Gastrocnemius medialis (tissue), 4 donors: Measurements from ENCODE around the gene MCOLN1. TPM values are rescaled to one million over a fixed set of nuclear protein-coding genes. Genes with fewer than 3 reads are reported as not detected.
A peak's percentile ranks its signal among the peaks of the same experiment; 100 is the strongest.

Experiments used
- ATAC-seq, 2 donors: fragments of 150-250 bp; one replicate each; pipeline ENCODE4 v1.9.1; 2016
- DNase-seq, 2 donors: peaks; one replicate each; pipeline ENCODE4 v3.0.0-alpha.2; 2019
- H3K27ac ChIP-seq, 4 donors: fragments of 200-600 bp; sonication (generic); 1 replicate in 1 of 4; 2 replicates in 3 of 4; pipeline ENCODE4 v1.5.1; 2016 to 2018; ENCODE audit warnings: mild to moderate bottlenecking in 2 of 4, moderate library complexity in 1 of 4
- H3K27me3 ChIP-seq, 3 donors: fragments of 200-600 bp; sonication (generic) in 2 of 3; 1 replicate in 1 of 3; 2 replicates in 2 of 3; pipeline versions ENCODE4 v1.5.1 to v1.6.0; 2016 to 2019; ENCODE audit warnings: mild to moderate bottlenecking in 1 of 3, moderate library complexity in 1 of 3
- H3K36me3 ChIP-seq, 2 donors: fragments of 200-600 bp; sonication (generic) in 1 of 2; one replicate each; pipeline ENCODE4 v1.5.1; 2017 to 2018
- H3K4me1 ChIP-seq, 2 donors: fragments of 200-600 bp; sonication (generic) in 1 of 2; one replicate each; pipeline ENCODE4 v1.5.1; 2016 to 2017; ENCODE audit warnings: mild to moderate bottlenecking in 2 of 2
- H3K4me3 ChIP-seq, 4 donors: fragments of 200-600 bp; sonication (generic) in 3 of 4; 1 replicate in 1 of 4; 2 replicates in 3 of 4; pipeline ENCODE4 v1.5.1; 2016 to 2019; ENCODE audit warnings: mild to moderate bottlenecking in 2 of 4
- H3K9me3 ChIP-seq, 3 donors: fragments of 200-600 bp; sonication (generic) in 2 of 3; 1 replicate in 1 of 3; 2 replicates in 2 of 3; pipeline ENCODE4 v1.5.1; 2016 to 2019
- POLR2A ChIP-seq, 2 donors: fragments of 450-650 bp; IDR thresholded peaks; one replicate each; pipeline ENCODE4 v1.6.1; 2017; ENCODE audit warnings: antibody characterized with exemption in 2 of 2, mild to moderate bottlenecking in 2 of 2, moderate library complexity in 2 of 2
- in situ Hi-C, 4 donors: fragments of 200-750 bp; cut with MboI; loops; one replicate each; pipeline versions ENCODE4 v1.15.0 to v1.8.0; 2017; ENCODE audit warnings: low sequenced_read_pairs in 4 of 4
- intact Hi-C: fragments of 100-400 bp; cut with DNase I; formaldehyde crosslinking; loops from one replicate; pipeline ENCODE4 v1.15.1; 2023; ENCODE audit warnings: low total_unique reads
- total RNA-seq, 4 donors: library from RNA; depleted of rRNA; stranded (reverse); fragments of >200 nt; gene quantifications; one replicate each; pipeline versions ENCODE4 v1.1.0 to v1.2.3, GENCODE V29; 2016
- TF ChIP-seq, protein P1 (sequence below), 5 experiments: fragments of 450-650 bp in 3 of 5; fragments of 200-600 bp in 2 of 5; sonication (generic) in 2 of 5; IDR thresholded peaks in 4 of 5; conservative IDR thresholded peaks in 1 of 5; 1 replicate in 4 of 5; 2 replicates in 1 of 5; pipeline ENCODE4 v1.5.1; 2016 to 2019; ENCODE audit warnings: antibody characterized with exemption in 5 of 5, mild to moderate bottlenecking in 3 of 5, moderate library complexity in 3 of 5

Gene MCOLN1
- total RNA-seq, 4 donors from 2014 or later: 9.2 to 13.6 (median 11.5) TPM

DNA sequence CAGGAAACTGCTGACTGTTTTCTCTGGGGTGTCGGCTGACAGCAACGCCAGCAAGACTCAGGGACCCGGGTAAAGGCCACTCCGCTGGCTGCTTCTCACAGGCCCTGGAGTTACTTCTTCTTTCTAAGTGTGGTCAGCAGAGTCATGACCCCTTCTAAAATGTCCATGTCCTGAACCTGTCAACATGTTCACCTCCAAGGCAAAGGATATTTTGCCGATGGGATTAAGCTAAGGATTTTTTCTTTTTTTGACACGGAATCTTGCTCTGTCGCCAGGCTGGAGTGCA lies 41.5 kb upstream of the MCOLN1 start:
- H3K27me3 ChIP-seq: no peaks in the 10 kb centered on the region
- intact Hi-C loops: no loop called here
- ATAC-seq (no peak), DNase-seq (peak in 1 of 2 donors; percentile 27)
- TF ChIP-seq POLR2A (IDR thresholded peaks at IDR 0.05): no peak
- TF ChIP-seq, protein P1, sequence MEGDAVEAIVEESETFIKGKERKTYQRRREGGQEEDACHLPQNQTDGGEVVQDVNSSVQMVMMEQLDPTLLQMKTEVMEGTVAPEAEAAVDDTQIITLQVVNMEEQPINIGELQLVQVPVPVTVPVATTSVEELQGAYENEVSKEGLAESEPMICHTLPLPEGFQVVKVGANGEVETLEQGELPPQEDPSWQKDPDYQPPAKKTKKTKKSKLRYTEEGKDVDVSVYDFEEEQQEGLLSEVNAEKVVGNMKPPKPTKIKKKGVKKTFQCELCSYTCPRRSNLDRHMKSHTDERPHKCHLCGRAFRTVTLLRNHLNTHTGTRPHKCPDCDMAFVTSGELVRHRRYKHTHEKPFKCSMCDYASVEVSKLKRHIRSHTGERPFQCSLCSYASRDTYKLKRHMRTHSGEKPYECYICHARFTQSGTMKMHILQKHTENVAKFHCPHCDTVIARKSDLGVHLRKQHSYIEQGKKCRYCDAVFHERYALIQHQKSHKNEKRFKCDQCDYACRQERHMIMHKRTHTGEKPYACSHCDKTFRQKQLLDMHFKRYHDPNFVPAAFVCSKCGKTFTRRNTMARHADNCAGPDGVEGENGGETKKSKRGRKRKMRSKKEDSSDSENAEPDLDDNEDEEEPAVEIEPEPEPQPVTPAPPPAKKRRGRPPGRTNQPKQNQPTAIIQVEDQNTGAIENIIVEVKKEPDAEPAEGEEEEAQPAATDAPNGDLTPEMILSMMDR (IDR thresholded peaks at IDR 0.05 in 4 of 5, conservative IDR thresholded peaks at IDR 0.05 in 1 of 5): no peak
- peak overlapping the region in 3 of 4 donors; percentile 32 to 48 (median 32) for H3K27ac ChIP-seq
- no peak overlapping the region for H3K4me3 ChIP-seq
- H3K9me3 ChIP-seq: no peaks in the 10 kb centered on the region
- peaks cover 0 to 6% of the 10 kb centered on the region in 2 donors for H3K4me1 ChIP-seq
- in situ Hi-C loops: no loop called here
- H3K36me3 ChIP-seq: no peaks in the 10 kb centered on the region

- H3K4me3 ChIP-seq: no peak overlapping the region
- no peaks in the 10 kb centered on the region for H3K27me3 ChIP-seq
- ATAC-seq: no peak
- TF ChIP-seq, protein P1 (IDR thresholded peaks at IDR 0.05 in 4 of 5, conservative IDR thresholded peaks at IDR 0.05 in 1 of 5): no peak
- TF ChIP-seq POLR2A (IDR thresholded peaks at IDR 0.05): no peak
- intact Hi-C loops: no loop called here
- no peaks in the 10 kb centered on the region for H3K9me3 ChIP-seq
- no peak for DNase-seq
- H3K36me3 ChIP-seq: no peaks in the 10 kb centered on the region
- in situ Hi-C loops: no loop called here
- H3K27ac ChIP-seq: no peak overlapping the region
- peaks cover 0 to 6% of the 10 kb centered on the region in 2 donors for H3K4me1 ChIP-seq
These were observed 39.6 kb upstream of the MCOLN1 start for GRCh38 chr19:7482584-7483439.

- DNase-seq (no peak), ATAC-seq (no peak)
- no peaks in the 10 kb centered on the region for H3K9me3 ChIP-seq
- no peaks in the 10 kb centered on the region for H3K27me3 ChIP-seq
- H3K4me1 ChIP-seq: peaks cover 0 to 14% of the 10 kb centered on the region in 2 donors
- in situ Hi-C loops (no loop called here), intact Hi-C loops (no loop called here)
- H3K27ac ChIP-seq: no peak overlapping the region
- no peaks in the 10 kb centered on the region for H3K36me3 ChIP-seq
- no peak overlapping the region for H3K4me3 ChIP-seq
- no peak for TF ChIP-seq POLR2A (IDR thresholded peaks at IDR 0.05)
- TF ChIP-seq, protein P1 (IDR thresholded peaks at IDR 0.05 in 4 of 5, conservative IDR thresholded peaks at IDR 0.05 in 1 of 5): no peak
These were observed 38.7 kb upstream of the MCOLN1 start for GRCh38 chr19:7483720-7484201.

DNA sequence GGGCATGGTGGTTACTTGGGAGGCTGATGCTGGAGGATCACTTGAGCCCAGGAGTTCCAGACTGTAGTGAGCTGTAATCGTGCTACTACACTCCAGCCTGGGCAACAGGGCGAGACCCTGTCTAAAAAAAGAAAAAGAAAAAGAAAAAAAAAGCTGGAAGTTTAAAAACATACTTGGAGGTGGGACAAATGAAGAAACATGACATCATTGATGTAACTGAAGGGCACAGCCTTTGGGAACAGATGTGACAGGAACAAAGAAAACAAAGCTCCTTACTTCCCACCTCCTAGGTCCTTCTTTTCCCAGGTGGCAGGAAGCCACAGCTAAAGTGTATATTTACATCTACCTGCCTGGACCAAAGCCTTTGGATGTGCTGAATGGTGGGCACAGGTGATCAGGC lies 35.5 kb upstream of the MCOLN1 start:
- peaks cover 0 to 8% of the 10 kb centered on the region in 2 donors for H3K4me1 ChIP-seq
- ATAC-seq: no peak
- intact Hi-C loops: no loop called here
- TF ChIP-seq, protein P1 (IDR thresholded peaks at IDR 0.05 in 4 of 5, conservative IDR thresholded peaks at IDR 0.05 in 1 of 5): no peak
- TF ChIP-seq POLR2A (IDR thresholded peaks at IDR 0.05): no peak
- H3K27me3 ChIP-seq: no peaks in the 10 kb centered on the region
- no peak for DNase-seq
- no peak overlapping the region for H3K27ac ChIP-seq
- in situ Hi-C loops: no loop called here
- no peak overlapping the region for H3K4me3 ChIP-seq
- no peaks in the 10 kb centered on the region for H3K9me3 ChIP-seq
- no peaks in the 10 kb centered on the region for H3K36me3 ChIP-seq
